Epidermal melanocyte (primary cell): ENCODE data around the gene EHHADH.
A peak's percentile ranks its signal among the peaks of the same experiment; 100 is the strongest.
"Not testable (repeated sequence)": the region's sequence is repeated elsewhere in the genome, so short reads cannot be mapped to it uniquely, and the experiment has no call there.

Experiments
- DNase-seq: peaks from one replicate; pipeline ENCODE4 v3.0.0; 2011; ENCODE audit warnings: low spot score; ENCODE audit not compliant: insufficient read length

The EHHADH gene

DNA sequence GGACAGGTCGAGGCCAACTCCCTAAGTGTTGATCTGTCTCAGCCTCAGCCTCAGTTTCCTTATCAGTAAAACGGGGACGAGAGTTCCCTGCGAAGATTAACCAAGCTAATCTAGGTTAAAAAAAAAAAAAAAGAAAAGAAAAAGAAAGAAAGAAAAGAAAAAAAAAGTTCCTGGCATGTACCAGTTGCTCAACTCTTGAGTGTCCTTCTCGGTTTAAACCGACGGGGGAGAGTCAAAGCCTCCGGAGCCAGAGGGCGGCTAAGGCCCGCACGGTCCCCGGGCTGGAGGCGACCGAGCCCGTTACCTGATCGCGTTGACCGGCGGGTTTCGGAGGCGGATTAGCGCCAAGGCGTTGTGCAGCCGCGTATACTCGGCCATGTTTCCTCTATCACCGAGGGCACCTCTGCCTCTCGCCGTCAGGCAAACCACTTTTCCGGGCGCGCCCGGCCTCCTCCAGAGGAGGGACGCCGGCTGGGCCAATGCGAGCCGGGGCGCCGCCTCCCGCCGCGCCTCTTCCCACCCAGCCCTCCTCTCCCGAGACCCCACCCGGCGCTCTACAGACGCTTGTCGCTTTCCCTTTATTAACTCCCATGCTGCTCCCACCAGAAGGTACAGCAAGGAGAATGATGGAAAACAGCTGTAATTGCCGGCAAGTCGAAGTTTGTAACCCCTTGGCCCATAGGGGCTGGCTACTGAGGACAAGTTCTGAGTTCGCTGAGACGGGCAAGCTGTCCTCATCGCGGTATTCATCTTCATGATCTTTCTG, at the start of gene EHHADH:
Gene EHHADH (minus strand): TSS at position 405 of the 766 bp plus-strand sequence. CDS start 27 bp downstream, at position 378.
- peak; percentile 77 for DNase-seq

DNA sequence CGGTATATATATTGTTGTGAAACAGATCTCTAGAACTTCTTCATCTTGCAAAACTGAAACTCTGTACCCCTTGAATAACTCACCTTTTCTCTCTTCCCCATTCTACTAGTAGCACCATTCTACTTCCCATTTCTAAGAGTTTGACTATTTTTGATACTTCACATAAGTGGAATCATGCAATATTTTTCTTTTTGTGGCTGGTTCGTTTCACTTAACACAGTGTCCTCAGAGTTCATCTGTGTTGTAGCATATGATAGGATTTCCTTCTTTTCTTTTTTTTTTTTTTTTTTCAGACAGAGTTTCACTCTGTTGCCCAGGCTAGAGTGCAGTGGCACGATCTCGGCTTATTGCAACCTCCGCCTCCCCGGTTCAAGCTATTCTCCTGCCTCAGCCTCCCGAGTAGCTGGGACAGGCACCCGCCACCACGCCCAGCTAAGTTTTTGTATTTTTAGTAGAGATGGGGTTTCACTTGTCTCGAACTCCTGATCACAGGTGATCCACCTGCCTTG, 46.1 kb upstream of the EHHADH start:
- DNase-seq: not testable (repeated sequence)

DNA sequence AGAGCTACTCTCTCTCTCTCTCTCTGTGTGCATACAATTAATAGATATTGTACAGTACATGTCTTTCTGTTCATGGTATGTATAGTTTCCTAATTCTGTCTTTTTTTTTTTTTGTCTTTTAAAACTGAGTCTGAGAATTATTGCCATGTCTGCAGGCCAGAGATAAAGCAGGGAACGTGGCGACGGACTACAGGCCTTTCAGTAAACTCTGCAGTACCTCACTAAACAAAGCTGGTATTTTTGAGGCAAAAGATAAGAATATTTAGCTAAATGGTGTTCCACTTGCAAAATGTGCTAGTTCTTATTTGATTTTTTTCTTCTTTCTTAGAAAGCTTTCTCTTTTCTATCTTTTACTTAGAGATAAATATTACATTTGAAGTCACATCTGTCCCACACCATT, 44.0 kb upstream of the EHHADH start:
- DNase-seq: no peak

DNA sequence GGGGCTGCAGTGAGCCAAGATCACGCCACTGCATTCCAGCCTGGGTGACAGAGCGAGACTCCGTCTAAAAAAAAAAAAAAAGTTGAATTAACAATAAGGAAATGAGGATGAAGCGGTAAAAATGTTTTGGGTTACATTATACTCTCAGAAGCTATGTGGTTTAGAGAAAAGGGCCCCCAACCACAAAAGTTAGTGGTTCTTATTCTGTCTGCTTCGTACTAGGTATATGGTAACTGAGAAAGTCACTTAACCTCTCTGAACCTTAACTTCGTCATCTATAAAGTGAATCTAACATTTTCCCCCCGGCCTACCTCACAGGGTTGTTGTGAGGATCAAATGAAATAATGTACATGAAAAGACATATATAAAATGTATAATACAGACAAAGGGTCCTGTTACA, 38.4 kb upstream of the EHHADH start:
- no peak for DNase-seq

DNA sequence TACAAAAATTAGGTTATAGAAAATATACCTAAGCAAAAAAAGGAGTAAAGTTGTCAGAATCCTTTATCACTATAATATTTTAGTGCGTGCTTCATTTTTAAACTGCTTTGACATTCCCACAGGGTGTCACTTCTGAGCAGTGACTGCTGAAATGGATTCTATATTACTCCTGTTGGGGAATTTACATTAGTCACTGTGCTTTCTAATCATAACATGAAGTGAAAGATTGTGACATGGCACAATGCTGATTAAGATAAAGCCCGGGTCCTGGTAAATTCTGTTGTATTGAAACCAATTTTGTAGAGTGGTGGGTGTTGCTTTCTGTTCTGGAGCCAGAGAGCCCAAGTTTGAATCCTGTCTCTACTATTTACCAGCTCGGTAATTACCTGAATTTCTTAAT, 36.4 kb upstream of the EHHADH start:
- DNase-seq: no peak

DNA sequence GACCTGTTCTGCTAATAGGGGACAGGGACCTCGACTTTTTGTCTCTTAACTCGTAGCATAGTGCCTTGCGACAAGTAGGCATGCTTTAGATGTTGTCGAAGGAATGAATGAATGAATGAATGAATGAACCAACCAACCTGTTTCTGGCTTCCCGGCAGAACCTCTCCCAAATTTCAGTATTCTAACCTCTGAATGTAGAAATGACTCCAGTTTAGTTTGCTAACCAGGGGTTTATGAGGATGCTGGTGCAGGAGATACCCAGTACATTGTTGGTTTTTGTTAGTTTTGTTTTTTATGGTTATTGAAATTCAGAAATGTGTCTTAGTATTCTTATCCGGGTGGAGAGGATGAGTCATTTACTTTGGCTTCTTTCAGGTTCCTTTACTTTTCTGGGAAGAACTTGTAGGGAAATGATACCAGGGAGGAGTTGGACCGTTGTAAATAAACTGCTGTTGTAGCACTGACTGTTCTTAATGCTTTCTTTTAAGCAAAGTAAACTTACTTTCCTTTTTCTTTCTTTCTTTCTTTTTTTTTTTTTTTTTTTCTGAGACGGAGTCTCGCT, 29.6 kb upstream of the EHHADH start:
- DNase-seq: no peak

DNA sequence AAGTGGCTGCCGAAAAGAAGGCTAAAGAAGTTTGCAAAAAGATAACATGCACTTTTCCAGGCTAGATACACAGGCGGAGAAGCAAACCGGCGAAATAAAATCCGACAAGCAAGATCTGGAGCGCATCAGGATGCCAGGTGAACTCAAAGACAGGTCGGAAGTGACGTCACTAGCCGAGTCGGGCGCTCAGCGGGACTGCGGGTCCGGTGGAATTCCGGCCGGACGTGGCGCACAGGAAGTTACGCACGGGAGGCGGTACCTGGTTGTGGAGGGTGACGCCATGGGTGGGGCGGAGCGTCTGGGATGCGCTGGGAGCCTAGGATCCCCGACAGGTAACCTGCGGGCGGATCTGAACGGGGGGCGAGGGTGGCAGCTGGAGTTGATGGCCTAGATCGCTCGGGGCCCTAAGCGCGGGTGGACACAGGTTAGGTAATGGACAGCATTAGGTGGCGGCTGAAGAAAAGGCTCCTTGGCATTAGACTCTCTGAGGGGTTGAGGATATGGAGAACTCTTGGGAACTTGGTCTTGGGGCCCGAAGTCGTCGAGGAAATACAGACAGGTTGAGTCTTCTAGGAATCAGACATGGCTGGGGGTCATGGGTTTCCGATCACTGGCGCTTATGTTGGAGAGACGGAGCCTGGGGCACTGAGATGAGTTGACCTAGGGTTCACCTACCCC, 29.0 kb upstream of the EHHADH start:
- DNase-seq: peak; percentile 97

DNA sequence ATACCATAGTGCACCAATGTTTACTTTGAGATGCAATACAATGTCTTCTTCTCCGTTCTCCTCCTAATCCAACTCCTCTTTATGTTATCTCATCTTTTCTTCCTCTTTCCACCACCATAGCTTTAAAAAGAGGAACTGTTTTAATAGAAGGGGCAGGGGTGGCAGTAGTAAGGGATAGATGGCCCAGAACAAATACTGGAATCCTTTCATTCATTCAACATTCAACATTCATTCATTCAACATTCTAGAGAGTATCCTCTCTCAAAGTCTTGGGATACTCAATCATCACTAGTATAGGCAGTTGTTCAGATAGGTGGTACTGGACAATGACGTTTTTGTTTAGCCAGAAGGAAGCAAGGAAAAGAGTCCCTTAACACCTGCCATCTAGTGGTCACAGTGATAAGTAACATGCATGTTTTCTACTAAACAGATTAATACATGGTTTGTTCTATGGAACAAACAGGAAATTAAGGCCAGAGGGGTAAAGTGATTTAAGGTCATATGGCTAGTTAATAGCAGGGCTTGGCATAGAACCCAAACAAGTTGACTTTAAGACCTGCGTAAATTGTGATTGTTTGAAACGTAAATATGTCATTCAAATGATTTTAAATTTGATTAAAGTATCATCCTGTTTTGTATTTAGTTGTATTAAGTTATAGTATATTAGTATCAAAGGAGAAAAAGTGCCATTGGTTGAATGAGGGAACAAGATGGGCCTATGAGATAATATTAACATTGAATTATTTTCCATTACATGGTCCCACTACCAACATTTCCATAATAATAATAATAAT, 26.9 kb upstream of the EHHADH start:
- DNase-seq: peak; percentile 52

DNA sequence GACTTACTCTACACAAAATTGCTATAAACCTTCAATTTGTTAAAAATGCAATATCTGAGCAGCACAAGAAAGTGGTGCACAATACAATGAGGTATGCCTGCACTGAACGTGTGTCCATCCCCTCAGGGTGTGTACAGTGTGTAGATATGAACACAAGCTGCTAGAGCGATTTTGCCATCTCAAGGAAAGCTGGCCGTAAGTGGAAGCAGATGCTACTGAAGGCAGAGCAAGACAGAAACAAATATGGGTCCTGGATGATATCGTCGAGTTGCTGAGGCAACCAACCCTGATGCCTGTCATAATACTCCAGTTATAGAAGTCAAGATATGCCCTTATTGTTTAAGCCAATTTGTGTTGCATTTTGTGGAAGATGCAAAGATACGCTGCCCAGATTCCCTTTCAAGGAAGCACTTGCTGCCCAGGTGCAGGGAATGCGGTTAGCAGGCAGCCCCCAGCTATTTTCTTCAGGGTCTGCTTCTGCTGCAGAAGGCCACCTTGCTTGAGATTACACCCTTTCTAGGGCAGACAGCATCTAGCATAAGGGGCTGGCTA, 25.8 kb upstream of the EHHADH start:
- DNase-seq: no peak

DNA sequence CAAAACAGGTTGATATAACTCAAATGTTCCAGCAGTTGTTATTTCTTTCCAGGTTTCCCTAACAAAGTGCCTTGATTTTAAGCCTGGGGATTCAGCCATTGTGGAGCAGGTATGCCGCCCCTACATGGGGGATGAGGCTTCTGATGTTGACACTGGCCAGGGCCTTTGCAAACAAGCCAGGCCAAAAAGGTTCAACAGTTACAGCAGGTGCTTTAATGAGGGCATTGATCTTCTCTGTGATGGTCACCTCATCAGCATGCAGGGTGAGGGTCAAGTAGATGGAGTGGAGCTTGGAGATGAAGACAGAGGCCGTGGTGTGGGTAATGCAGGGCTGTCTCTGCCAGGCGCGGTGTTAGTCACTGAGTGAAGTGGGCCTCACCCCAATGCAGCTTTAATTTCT, 22.6 kb upstream of the EHHADH start:
- no peak for DNase-seq

DNA sequence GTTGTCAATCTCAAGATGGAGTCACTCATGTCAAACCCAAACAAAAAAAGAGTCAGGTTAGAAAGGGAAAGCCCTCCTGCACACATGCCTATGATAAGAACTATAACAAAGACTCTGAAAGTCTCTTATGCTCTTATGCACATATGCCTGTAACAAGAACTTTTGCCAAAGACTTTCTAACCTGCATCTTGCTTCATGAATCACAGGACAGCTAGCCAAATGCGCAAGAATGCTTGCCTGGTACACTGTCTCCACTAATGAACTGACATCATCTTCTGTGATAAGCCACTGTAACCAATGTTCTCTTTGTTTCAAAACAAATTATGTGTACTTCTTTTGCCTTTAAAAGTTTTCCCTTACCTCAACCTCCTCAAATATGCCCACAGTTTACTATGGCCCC, 18.2 kb upstream of the EHHADH start:
- DNase-seq: no peak

DNA sequence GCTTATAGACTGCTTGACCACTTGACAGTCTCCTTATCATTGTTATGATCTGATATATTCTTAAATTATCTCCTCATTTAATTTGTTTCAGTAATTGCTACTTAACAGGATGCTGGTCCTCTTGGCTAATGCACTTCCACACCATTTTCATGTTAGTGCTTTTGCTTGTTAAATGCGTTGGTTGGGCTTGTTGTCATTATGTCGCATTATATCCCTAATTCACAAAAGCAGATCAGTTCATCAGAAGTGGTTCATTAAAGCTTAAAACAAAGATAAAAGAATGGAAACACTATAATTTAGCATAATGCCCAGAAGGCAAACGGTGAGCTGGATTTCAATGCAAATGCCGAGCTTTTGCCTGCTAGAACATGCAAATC, 17.1 kb upstream of the EHHADH start:
- no peak for DNase-seq

DNA sequence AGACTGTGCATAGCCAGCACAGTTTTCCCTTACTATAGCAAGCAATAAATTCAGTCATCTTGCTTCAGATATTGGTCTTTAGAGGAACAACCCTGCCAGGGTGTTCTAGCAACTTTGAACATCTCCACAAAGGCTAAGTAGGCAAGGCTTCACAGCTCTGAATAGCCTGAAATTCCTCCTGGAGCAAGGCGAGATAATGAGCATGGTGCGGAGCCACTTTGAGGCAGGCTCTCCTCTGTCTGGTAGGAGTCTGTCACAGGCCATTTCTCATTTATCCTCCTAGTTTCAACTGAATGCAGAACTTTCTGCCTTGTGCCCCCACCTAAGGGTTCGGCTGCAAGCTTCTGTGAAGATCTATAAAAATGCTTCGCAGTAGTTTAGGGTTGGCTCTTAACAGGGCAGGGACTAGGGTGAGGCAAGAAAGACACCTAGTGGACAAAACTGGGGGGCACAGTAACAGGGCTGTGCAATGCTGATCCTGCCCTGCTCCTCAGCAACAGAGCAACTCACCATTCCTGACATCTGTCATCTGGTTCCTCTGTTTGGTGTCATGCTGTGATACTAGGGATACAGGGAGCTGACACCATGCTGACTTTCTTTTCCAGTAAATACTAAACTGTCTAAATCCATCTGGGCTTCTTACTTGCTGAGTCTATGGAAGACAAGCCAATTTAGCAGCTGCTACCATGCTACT, 16.6 kb upstream of the EHHADH start:
- DNase-seq: no peak

DNA sequence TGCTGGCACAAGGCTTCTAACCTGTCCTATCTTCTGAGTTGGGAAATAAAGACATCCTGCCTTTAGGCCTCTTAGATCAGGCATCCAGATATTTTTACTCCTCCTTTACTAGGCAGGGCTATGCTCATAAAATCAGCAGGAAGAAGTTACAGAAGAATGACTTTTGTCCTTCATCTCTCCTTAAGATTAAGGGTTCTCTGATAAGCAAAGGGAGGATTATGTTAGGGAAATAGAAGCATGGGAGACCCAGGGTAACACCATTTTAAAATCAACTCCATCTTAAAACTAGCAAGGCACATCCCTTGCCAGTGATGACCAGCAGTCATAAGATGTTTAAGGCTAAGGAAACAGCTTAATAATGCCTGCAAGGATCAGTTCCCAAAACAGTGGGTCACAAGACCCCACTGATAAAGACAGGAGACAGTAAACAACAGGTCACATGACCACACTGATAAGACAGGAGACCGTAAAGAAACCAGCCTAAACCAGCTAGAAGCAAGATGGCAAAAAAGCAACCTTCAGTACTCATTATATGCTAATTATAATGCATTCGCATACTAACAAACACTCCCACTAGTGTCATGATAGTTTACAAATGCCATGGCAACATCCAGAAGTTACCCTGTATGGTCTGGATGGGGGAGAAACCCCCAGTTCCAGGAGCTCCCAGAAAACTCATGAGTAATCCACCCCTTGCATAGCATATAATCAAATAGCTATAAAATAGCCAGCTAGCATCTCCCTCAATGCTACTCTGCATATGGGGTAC, 14.5 kb upstream of the EHHADH start:
- no peak for DNase-seq

DNA sequence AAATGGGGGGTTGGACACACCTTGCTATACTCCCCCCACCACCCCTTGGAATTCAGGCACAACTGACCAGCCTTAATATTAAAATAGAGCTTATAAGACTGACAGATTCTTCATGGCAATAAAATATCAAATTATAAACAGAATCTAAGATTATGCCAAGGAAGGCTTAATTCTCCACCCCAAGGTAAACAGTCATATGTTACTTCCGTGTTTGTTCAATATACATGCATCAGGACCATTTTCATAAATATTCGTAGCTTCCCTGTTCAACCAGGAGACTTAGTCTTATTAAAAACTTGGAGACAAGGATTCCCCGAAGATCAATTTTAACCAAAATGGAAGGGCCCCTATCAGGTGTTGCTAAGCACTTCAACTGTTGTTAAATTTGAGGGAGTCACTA, 13.3 kb upstream of the EHHADH start:
- no peak for DNase-seq

DNA sequence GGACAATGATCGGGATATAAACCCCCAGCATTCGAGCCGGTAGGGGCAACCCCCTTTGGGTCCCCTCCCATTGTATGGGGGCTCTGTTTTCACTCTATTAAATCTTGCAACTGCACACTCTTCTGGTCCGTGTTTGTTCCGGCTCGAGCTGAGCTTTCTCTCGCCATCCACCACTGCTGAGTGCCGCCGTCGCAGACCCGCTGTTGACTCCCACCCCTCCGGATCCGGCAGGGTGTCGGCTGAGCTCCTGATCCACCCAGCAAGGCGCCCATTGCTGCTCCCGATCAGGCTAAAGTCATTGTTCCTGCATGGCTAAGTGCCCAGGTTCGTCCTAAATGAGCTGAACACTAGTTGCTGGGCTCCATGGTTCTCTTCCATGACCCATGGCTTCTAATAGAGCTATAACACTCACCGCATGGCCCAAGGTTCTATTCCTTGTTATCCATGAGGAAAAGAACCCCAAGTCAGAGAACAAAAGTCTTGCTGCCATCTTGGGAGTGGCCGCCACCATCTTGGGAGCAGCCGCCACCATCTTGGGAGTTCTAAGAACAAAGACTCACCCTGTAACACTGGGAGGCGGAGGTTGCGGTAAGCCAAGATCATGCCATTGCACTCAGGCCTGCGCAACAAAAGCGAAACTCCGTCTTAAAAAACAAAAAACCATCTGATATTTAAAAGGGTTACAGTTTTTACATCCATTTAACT, 11.2 kb upstream of the EHHADH start:
- no peak for DNase-seq

DNA sequence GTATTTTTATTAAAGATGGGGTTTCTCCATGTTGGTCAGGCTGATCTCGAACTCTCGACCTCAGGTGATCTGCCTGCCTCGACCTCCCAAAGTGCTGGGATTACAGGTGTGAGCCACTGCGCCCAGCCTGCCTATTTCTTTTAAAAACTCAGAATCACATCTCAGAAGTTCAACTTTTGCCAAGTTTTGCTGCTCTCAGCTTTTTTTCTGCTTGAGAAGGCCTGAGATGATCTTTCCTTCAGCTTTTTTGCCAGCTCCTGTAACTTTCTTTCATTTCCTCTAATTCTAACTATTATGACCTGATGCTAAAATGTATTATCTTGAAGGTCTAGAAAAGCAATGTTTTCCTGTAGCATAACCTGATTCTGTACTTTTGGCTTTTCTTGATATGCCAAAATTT, 9.6 kb upstream of the EHHADH start:
- DNase-seq: no peak

DNA sequence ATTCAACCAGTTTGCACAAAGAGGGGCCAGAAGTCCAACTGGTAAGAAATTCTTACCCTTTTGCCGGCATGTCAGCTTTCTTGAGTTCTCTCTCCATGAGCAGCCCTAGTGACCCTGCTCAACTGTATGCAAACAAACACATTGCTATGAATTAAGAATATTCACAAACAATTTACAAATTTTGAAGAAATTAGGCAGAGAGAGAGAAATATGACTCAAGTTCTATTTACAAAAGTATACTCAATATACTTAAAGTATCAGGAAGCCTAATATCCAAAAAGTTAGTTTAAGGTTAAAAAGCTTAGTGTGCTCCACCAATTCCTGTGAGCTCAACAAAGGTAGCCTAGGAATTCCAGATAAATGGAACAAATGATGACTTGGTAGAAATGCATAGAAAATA, 3.5 kb upstream of the EHHADH start:
- no peak for DNase-seq

DNA sequence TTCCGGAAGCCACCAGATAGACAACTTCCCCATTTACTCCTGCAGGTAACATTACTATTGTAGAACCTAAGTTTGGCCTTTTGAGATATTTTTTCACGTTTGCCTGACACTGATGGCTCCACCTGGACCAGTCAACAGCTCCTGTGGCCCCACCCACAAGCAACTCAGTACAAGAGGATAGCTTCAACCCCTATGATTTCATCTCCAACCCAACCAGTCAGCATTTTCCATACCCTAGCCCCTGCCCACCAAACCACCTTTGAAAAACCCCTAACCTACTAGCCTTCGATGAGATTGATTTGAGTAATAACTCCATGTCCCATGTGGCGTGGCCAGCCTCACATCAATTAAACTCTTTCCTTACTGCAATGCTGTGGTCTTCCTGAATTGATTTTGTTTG, 950 bp upstream of the EHHADH start:
- DNase-seq: no peak
